Small intestine (tissue), 16 donors: ENCODE data around the gene VANGL1. TPM values are rescaled to one million over a fixed set of nuclear protein-coding genes. Genes with fewer than 3 reads are reported as not detected.

ENCODE experiments used
- DNase-seq, 2 donors: peaks; one replicate each; pipeline versions ENCODE4 v3.0.0 to v3.0.0-alpha.2; 2013
- FAIRE-seq: peaks from 2 replicates; lab custom pipeline; 2012; peaks lifted over from hg19 to GRCh38; lab: Jason Lieb, UNC
- H3K27ac ChIP-seq, 3 donors: one replicate each; pipeline ENCODE4 v1.5.1; 2013; ENCODE audit warnings: low read length in 2 of 3, mild to moderate bottlenecking in 2 of 3, control low read depth in 1 of 3, inconsistent platforms in 1 of 3, low read depth in 1 of 3, moderate library complexity in 1 of 3
- H3K27me3 ChIP-seq, 3 donors: one replicate each; pipeline ENCODE4 v1.6.1; 2013; ENCODE audit warnings: low read length in 3 of 3, inconsistent platforms in 1 of 3; ENCODE audit not compliant: control insufficient read depth in 3 of 3, insufficient read depth in 3 of 3
- H3K36me3 ChIP-seq, 3 donors: one replicate each; pipeline ENCODE4 v1.6.1; 2013; ENCODE audit warnings: low read length in 3 of 3, inconsistent platforms in 1 of 3, low read depth in 1 of 3, mild to moderate bottlenecking in 1 of 3, moderate library complexity in 1 of 3; ENCODE audit not compliant: control insufficient read depth in 3 of 3, insufficient read depth in 2 of 3
- H3K4me1 ChIP-seq, 3 donors: one replicate each; pipeline ENCODE4 v1.6.1; 2013; ENCODE audit warnings: low read length in 2 of 3, inconsistent platforms in 1 of 3, low read depth in 1 of 3, mild to moderate bottlenecking in 1 of 3, moderate library complexity in 1 of 3; ENCODE audit not compliant: control insufficient read depth in 3 of 3, insufficient read depth in 2 of 3
- H3K4me3 ChIP-seq, 3 donors: one replicate each; pipeline ENCODE4 v1.5.1; 2013; ENCODE audit warnings: low read length in 3 of 3, control low read depth in 1 of 3, inconsistent platforms in 1 of 3, low read depth in 1 of 3, mild to moderate bottlenecking in 1 of 3, moderate library complexity in 1 of 3
- H3K9me3 ChIP-seq, 2 donors: one replicate each; pipeline ENCODE4 v1.6.1; 2013; ENCODE audit warnings: low read depth in 1 of 2, low read length in 1 of 2; ENCODE audit not compliant: control insufficient read depth in 2 of 2, insufficient read depth in 1 of 2
- WGBS, 3 donors: extraction: QIAGEN DNeasy Blood & Tissue Kit; methylation state at CpG; one replicate each; pipeline ENCODE4 v1.1.7; 2013; 5-methylcytosine and 5-hydroxymethylcytosine counted together
- long read RNA-seq, 10 donors: transcript quantifications; one replicate each; lab custom pipeline, GENCODE V29; 2026
- polyA plus RNA-seq, 4 donors: library from polyadenylated mRNA; stranded (reverse) in 3 of 4; unstranded in 1 of 4; fragments of 200-250 nt in 3 of 4; fragments of 120-200 nt in 1 of 4; gene quantifications; one replicate each; pipeline versions ENCODE4 v1.2.1 to v1.2.3, GENCODE V29; 2013
- donor health status: healthy with polysubstance abuse.
- donor health status: control.
- donor health status: control.
- donor health status: Bipolar disorder and iron deficiency.
- donor health status: healthy.

The VANGL1 gene
- polyA plus RNA-seq = 1 to 10 TPM in 3 of 4 donors, under 1 TPM in 1; 0.54 to 7.4 (median 2.8) TPM
- long read RNA-seq, donor 1 = 0 reads
- long read RNA-seq, donor 2, full-length matches to known transcripts = 2 of 2 reads
- long read RNA-seq, donor 2, partial matches to known transcripts = 0 of 2 reads
- long read RNA-seq, donor 2, other reads (novel, unspliced or antisense) = 0 of 2 reads
- long read RNA-seq, donor 3, full-length matches to known transcripts = 1 of 1 reads
- long read RNA-seq, donor 3, partial matches to known transcripts = 0 of 1 reads
- long read RNA-seq, donor 3, other reads (novel, unspliced or antisense) = 0 of 1 reads
- long read RNA-seq, donor 4 = 0 reads
- long read RNA-seq, donor 5 = 0 reads
- long read RNA-seq, donor 6, full-length matches to known transcripts = 1 of 1 reads
- long read RNA-seq, donor 6, partial matches to known transcripts = 0 of 1 reads
- long read RNA-seq, donor 6, other reads (novel, unspliced or antisense) = 0 of 1 reads
- long read RNA-seq, donor 7 = 0 reads
- long read RNA-seq, donor 8 = 0 reads
- long read RNA-seq, donor 9 = 0 reads
- long read RNA-seq, donor 10, full-length matches to known transcripts = 2 of 2 reads
- long read RNA-seq, donor 10, partial matches to known transcripts = 0 of 2 reads
- long read RNA-seq, donor 10, other reads (novel, unspliced or antisense) = 0 of 2 reads

DNA sequence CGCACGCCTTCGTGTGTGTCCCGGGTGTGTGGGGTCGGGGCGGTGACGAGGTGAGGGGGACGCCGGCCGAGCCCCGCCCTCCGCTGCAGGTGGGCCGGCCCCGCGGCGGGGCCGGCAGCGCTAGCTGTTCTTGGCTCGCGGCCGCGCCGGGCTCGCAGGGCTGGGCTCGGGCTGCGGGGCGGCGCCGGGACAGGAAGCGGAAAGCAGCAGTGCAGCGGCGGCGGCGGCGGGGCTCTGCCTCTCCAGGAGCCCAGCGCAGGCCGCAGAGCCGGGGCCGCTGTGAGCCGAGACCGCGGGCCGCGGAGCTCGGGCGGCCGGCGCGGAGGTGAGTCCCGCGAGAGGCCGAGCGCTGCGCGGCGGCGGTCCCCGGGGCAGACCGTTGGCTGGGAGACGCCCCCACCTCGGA lies at the start of gene VANGL1:
VANGL1 (plus strand) TSS at position 209 of the 406 bp plus-strand sequence. CDS start 9,444 bp downstream, outside the sequence.
- Histone ChIP-seq H3K27me3 (peaks cover 0 to 5% (median 4%) of the 10 kb centered on the region in 3 donors), H3K27ac (peak within 1 kb of the TSS; percentile 2 to 85 (median 66)), H3K9me3 (peaks cover 0 to 24% of the 10 kb centered on the region in 2 donors), H3K4me3 (peak within 1 kb of the TSS; percentile 46 to 74 (median 64)), H3K36me3 (no peaks in the 10 kb centered on the region), H3K4me1 (peaks cover 0 to 16% (median 1%) of the 10 kb centered on the region in 3 donors)
- DNase-seq (peak; percentile 63 to 82), FAIRE-seq (no peak)
- WGBS, 3 donors = 1% methylated on average over 20 to 61 of the region's 61 CpGs

DNA sequence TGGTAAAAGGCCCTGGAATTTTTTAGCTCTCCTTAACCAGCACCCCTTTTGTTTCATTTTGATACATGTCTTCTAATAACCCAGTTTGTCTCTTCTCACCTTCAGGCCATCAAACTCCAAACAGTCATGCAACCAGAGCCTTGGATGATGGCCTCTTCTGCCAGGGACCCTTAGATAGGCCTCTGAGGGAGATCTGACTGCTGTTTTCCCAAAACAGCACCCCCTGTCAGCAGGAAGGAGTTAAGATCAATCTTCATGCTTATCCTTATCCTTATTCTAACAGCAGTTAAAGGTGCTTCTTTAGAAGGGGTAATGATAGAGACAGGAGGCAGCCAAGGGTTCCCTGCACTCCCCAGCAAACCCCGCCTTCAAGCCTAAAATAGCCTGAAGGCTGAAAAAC lies 49.5 kb upstream of the VANGL1 start:
- Histone ChIP-seq H3K27me3 (no peaks in the 10 kb centered on the region), H3K27ac (no peak overlapping the region), H3K36me3 (no peaks in the 10 kb centered on the region), H3K4me3 (no peak overlapping the region), H3K4me1 (no peaks in the 10 kb centered on the region), H3K9me3 (peaks cover 0 to 14% of the 10 kb centered on the region in 2 donors)
- FAIRE-seq (no peak), DNase-seq (no peak)
- WGBS, 3 donors = 92 to 97% (median 94%) methylated on average over 1 of the region's 1 CpG

DNA sequence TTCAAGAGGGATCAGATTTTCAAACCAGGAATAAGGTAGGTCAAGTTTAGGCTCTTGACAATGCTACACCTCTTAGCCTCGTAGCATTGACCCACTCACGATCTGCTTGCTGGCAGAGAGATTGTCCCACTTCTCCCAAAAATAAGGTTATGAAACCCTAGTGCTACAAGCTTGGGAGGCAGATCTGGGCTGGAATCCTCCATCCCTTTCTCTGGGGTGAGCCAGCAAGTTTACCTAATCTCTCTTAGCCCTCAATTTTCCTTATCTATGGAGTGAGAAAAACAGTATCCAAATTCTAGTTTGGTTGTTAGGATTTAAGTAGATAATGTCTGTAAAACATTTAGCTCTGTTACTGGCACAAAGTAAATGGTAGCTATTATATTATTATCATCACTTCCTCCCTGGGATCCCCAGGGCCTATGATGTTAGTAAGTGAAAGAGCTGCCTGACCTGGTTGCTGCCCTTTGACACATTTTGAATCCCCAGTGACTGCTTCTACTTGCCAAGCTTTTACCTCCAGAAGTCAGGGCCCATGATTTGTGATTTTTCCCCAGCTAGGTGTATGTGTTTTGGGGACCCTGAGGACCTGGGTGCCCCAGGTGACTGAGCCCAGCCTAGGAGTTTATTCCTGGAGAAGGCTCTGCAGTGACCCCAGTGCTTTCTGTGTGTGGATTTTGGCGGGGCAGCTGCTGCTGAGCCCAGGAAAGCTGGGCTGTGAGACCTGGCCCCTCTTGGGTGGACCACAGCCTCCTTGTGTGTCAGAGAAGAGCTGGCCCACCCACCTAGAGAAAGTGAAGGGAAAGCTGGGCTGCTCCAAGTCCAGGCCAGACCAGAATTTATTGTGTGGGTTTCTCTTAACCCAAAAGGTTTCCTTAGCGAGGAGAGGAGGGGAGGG lies 48.2 kb upstream of the VANGL1 start:
- DNase-seq = no peak
- Histone ChIP-seq H3K27me3 (no peaks in the 10 kb centered on the region), H3K9me3 (peaks cover 0 to 9% of the 10 kb centered on the region in 2 donors), H3K4me1 (no peaks in the 10 kb centered on the region), H3K27ac (no peak overlapping the region), H3K36me3 (no peaks in the 10 kb centered on the region), H3K4me3 (no peak overlapping the region)
- 77 to 86% (median 84%) methylated on average over 4 of the region's 4 CpGs for WGBS, 3 donors
- no peak for FAIRE-seq

DNA sequence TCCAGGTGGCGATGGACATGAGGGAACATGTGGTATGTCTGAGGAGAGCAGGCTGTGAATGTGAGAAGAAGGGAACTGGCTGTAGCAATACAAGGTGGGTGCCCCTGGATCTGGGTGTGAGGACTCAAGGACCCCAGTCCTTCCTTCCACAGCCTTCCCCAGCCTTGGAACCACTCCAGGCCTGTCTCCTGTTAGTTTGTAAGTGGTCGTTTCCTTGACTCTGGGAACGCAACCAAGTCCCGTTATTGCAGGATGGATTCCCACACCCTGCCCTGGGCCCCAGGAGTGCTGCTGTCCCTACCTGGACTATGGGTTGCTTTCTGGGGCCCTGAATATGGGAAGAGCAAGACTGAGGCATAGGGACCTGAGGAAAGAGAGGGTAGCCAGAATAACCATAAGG lies 47.2 kb upstream of the VANGL1 start:
- Histone ChIP-seq H3K9me3 (peaks cover 0 to 9% of the 10 kb centered on the region in 2 donors), H3K27ac (no peak overlapping the region), H3K36me3 (no peaks in the 10 kb centered on the region), H3K27me3 (no peaks in the 10 kb centered on the region), H3K4me3 (no peak overlapping the region), H3K4me1 (no peaks in the 10 kb centered on the region)
- DNase-seq = peak in 1 of 2 donors; percentile 5
- FAIRE-seq = no peak
- 77 to 80% (median 80%) methylated on average over 4 of the region's 4 CpGs for WGBS, 3 donors

DNA sequence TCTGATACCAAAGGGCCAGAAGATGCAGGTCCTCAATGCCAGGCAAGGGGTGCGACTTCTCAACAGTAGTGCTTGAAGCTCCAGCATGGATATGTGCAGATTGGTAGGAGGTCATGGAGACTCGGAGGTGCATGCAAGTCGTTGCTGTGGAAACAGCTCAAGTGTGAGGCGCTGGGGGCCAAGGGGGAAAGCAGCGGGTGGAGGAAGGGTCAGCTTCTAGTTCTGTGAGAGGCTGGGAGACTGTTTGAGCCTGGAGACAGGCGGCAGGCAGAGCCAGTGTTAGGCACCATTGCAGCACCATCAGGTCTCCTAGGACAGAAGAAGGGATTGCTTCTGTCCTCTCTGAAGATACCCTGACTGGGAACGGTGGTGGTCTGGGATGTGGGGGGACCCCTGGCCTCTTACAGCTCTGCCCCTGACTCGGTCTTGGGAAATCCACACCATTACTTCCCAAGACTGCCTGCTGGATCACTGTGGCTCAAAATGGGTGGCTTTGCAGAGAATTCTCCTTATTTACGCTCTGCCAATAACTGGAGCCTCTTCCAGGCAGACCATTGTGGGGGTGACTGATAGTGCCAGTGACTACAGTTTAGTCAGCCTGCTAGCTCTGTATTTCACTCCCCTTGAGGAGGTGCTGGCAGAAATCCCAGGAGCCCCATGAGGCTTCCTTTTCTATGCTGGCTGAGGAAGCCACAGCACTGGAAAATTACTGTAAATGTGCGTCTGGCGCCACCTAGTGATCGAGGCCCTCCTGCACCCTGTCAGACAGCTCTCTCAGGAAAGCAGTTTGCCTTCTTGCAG lies 46.3 kb upstream of the VANGL1 start:
- Histone ChIP-seq H3K4me3 (no peak overlapping the region), H3K4me1 (no peaks in the 10 kb centered on the region), H3K36me3 (no peaks in the 10 kb centered on the region), H3K27ac (no peak overlapping the region), H3K27me3 (no peaks in the 10 kb centered on the region), H3K9me3 (peaks cover 0 to 9% of the 10 kb centered on the region in 2 donors)
- FAIRE-seq (no peak), DNase-seq (peak; percentile 65 to 85)
- 58 to 62% (median 58%) methylated on average over 12 of the region's 12 CpGs for WGBS, 3 donors

DNA sequence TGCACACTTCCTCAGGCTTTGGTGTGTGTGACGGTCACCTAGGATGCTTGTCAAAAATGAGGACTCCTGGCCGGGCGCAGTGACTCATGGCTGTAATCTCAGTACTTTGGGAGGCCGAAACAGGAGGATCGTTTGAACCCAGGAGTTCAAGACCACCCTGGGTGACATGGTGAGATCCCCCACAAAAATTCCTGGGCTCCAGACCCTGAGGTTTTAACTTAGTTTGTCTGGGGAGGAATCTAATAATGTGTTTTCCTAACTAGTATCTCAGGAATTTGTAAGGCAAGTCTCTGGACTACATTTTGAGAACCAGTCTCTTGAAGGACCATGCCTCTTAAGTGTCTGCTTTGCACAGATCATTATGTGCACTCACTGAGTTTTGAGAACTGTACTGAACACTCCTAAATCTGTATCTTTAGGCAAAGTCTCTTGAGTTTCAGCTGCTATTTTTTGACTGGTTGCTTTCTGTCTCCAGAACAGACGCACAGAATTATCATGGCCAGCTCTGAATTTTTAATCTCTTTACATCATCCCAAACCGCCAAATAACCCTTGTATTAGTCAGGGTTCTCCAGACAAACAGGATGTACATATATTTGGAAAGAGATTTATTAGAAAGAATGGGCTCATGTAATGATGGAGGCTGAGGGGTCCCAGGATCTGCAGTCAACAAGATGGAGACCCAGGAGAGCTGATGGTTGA lies 45.5 kb upstream of the VANGL1 start:
- no peaks in the 10 kb centered on the region for H3K4me1 ChIP-seq
- no peak for DNase-seq
- no peak for FAIRE-seq
- no peak overlapping the region for H3K4me3 ChIP-seq
- no peaks in the 10 kb centered on the region for H3K36me3 ChIP-seq
- H3K9me3 ChIP-seq = peaks cover 0 to 6% of the 10 kb centered on the region in 2 donors
- no peak overlapping the region for H3K27ac ChIP-seq
- WGBS, 3 donors = 37 to 42% (median 38%) methylated on average over 7 of the region's 7 CpGs
- no peaks in the 10 kb centered on the region for H3K27me3 ChIP-seq

DNA sequence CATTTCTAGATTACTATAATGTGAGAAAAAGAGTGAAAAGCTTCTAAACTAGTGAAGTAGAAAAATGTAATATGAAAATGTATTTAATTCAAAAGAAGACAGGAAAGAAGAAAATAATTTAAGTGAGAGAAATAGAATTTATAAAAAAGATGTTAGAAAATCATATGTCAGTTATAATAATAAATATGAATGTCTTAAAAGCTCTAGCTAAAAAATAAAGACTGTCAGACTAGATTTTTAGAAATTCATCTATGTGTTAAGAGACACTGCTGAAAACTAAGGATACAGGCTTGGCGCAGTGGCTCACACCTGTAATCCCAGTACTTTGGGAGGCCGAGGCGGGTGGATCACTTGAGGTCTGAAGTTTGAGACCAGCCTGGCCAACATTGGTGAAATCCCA lies 37.3 kb upstream of the VANGL1 start:
- H3K27me3 ChIP-seq = no peaks in the 10 kb centered on the region
- no peak overlapping the region for H3K27ac ChIP-seq
- no peaks in the 10 kb centered on the region for H3K9me3 ChIP-seq
- H3K4me3 ChIP-seq = no peak overlapping the region
- DNase-seq = no peak
- no peak for FAIRE-seq
- H3K4me1 ChIP-seq = no peaks in the 10 kb centered on the region
- WGBS, 3 donors = 95 to 98% (median 98%) methylated on average over 3 of the region's 3 CpGs
- H3K36me3 ChIP-seq = no peaks in the 10 kb centered on the region
